ENCODE results near the gene VPS37B. TPM values are rescaled to one million over a fixed set of nuclear protein-coding genes. Genes with fewer than 3 reads are reported as not detected.

Gene VPS37B
- total RNA-seq, 4 donors from 2014 or later: 4.8 to 8.2 (median 7.6) TPM

DNA sequence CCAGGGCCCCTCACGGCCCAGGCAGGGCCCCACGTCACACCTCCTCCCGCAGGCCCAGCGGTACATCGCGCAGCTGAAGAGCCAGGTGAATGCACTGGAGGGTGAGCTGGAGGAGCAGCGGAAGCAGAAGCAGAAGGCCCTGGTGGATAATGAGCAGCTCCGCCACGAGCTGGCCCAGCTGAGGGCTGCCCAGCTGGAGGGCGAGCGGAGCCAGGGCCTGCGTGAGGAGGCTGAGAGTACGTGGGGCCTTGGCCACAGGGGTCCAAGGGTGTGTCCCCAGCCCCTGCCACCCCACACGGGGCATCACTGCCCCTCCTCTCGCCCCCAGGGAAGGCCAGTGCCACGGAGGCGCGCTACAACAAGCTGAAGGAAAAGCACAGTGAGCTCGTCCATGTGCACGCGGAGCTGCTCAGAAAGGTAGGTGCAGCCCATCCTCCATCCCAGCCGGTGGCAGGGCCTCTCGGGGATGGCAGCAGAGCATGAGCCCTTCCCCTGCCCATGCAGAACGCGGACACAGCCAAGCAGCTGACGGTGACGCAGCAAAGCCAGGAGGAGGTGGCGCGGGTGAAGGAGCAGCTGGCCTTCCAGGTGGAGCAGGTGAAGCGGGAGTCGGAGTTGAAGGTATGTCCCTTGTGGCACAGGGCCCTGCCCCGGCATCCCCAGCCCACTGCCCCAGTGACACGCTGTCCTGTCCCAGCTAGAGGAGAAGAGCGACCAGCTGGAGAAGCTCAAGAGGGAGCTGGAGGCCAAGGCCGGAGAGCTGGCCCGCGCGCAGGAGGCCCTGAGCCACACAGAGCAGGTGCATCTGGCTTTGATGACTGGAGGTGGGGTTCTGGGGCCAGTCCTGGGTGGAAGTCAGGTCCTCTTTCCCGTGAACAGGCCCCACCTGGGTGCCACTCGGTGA, 39.7 kb downstream of the VPS37B start:
- Histone ChIP-seq H3K27me3 (no peaks in the 10 kb centered on the region), H3K9me3 (no peaks in the 10 kb centered on the region), H3K4me3 (no peak overlapping the region), H3K36me3 (no peaks in the 10 kb centered on the region), H3K27ac (no peak overlapping the region), H3K4me1 (peaks cover 6 to 11% of the 10 kb centered on the region in 2 donors)
- in situ Hi-C loops (cut with MboI; ENCODE audit: low sequenced_read_pairs in 4 of 4) (loop anchor here in 3 of 4 donors (5.0 to 10.0 kb wide), 2 partner anchors 96 to 99 kb away; no protein-coding TSS in a partner anchor), intact Hi-C loops (cut with DNase I; ENCODE audit: low total_unique reads) (no loop called here)
- DNase-seq (no peak), ATAC-seq (no peak)
- TF ChIP-seq POLR2A (IDR thresholded peaks at IDR 0.05) (no peak), CTCF (IDR thresholded peaks at IDR 0.05 in 4 of 5, conservative IDR thresholded peaks at IDR 0.05 in 1 of 5) (no peak)

GRCh38 chr12:122855071-122855829, 40.7 kb downstream of the VPS37B start:
- ATAC-seq (no peak), DNase-seq (no peak)
- in situ Hi-C loops (cut with MboI; ENCODE audit: low sequenced_read_pairs in 4 of 4): loop anchor here in 3 of 4 donors (5.0 to 10.0 kb wide), 2 partner anchors 97 to 100 kb away; no protein-coding TSS in a partner anchor
- TF ChIP-seq CTCF (IDR thresholded peaks at IDR 0.05 in 4 of 5, conservative IDR thresholded peaks at IDR 0.05 in 1 of 5): no peak
- TF ChIP-seq POLR2A (IDR thresholded peaks at IDR 0.05): no peak
- no peaks in the 10 kb centered on the region for H3K36me3 ChIP-seq
- H3K9me3 ChIP-seq: no peaks in the 10 kb centered on the region
- intact Hi-C loops (cut with DNase I; ENCODE audit: low total_unique reads): no loop called here
- H3K27ac ChIP-seq: no peak overlapping the region
- no peaks in the 10 kb centered on the region for H3K27me3 ChIP-seq
- H3K4me3 ChIP-seq: no peak overlapping the region
- peaks cover under 1 to 11% of the 10 kb centered on the region in 2 donors for H3K4me1 ChIP-seq

GRCh38 chr12:122854554-122854953, 41.4 kb downstream of the VPS37B start:
- TF ChIP-seq POLR2A (IDR thresholded peaks at IDR 0.05): no peak
- no peak for TF ChIP-seq CTCF (IDR thresholded peaks at IDR 0.05 in 4 of 5, conservative IDR thresholded peaks at IDR 0.05 in 1 of 5)
- no peak for DNase-seq
- Histone ChIP-seq H3K36me3 (no peaks in the 10 kb centered on the region), H3K27ac (no peak overlapping the region), H3K9me3 (no peaks in the 10 kb centered on the region), H3K4me1 (peaks cover 0 to 11% of the 10 kb centered on the region in 2 donors), H3K27me3 (no peaks in the 10 kb centered on the region), H3K4me3 (no peak overlapping the region)
- no peak for ATAC-seq
- in situ Hi-C loops (cut with MboI; ENCODE audit: low sequenced_read_pairs in 4 of 4) (loop anchor here in 1 of 4 donors (10.0 kb wide), 1 partner anchor 100 kb away; no protein-coding TSS in a partner anchor), intact Hi-C loops (cut with DNase I; ENCODE audit: low total_unique reads) (no loop called here)

GRCh38 chr12:122853582-122854245, 42.2 kb downstream of the VPS37B start:
- TF ChIP-seq CTCF (IDR thresholded peaks at IDR 0.05 in 4 of 5, conservative IDR thresholded peaks at IDR 0.05 in 1 of 5): no peak
- no peak for TF ChIP-seq POLR2A (IDR thresholded peaks at IDR 0.05)

More at GRCh38 chr12:122853582-122854245, 42.2 kb downstream of the VPS37B start:
- intact Hi-C loops (cut with DNase I; ENCODE audit: low total_unique reads) (no loop called here), in situ Hi-C loops (cut with MboI; ENCODE audit: low sequenced_read_pairs in 4 of 4) (loop anchor here in 1 of 4 donors (10.0 kb wide), 1 partner anchor 101 kb away; no protein-coding TSS in a partner anchor)
- Histone ChIP-seq H3K4me3 (no peak overlapping the region), H3K27ac (no peak overlapping the region), H3K9me3 (no peaks in the 10 kb centered on the region), H3K36me3 (no peaks in the 10 kb centered on the region), H3K27me3 (no peaks in the 10 kb centered on the region), H3K4me1 (peaks cover 0 to 11% of the 10 kb centered on the region in 2 donors)
- no peak for DNase-seq
- ATAC-seq: no peak
